ENCODE results near the gene KRT7. TPM values are rescaled to one million over a fixed set of nuclear protein-coding genes. Genes with fewer than 3 reads are reported as not detected.

KRT7 gene
- total and polyA plus RNA-seq, 9 of the 15 experiments (the other 6 are each of a cell fraction or from before 2014, with no cell fraction given), result 1.4 TPM; not detected in 8

DNA sequence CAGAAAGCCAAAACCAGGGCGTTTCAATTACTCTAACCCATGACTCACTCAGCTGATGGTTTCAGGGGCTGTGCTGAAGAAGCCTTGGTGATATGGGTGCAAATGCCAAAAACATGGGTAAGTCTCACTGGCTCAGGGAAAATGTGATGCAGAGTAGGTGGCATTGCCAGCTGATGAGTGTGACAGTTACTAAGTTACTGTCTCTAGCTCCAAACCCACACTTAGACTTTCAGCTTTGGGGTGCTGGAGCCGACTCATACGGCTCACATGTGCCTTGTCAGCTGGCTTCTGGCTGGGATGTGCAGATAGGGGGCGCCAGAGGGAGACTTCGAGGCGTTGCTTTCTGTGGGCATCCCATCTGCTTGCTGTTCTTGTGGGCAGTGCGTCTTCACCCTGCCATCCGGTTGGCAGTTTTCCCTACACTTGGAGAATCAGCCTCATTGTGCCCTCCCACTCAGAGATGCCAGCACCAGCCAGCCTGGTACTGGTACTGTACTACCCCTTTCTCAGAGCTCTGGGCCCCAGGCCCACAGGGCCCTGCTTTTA is 11.1 kb upstream of the KRT7 start:
- WGBS (ENCODE audit: insufficient coverage, low coverage, missing lambda C conversion rate), result 2% methylated on average over 8 of the region's 8 CpGs
- H3K27ac ChIP-seq (ENCODE audit: extremely low read depth, low read depth, low read length), result no peak overlapping the region
- H2AFZ ChIP-seq (ENCODE audit: low read depth, low read length), result no peak overlapping the region
- no peak overlapping the region for H3K4me2 ChIP-seq (ENCODE audit: insufficient read depth, low read length)
- no TSS peak for BruUV-seq (replicated peaks)
- peaks cover 0 to 4% of the 10 kb centered on the region in 2 experiments; a peak in 1 of 5 replicates for H3K27me3 ChIP-seq (ENCODE audit: control insufficient read depth in 2 of 2, insufficient read depth in 2 of 2, low read length in 2 of 2)
- no peak overlapping the region for H3K9ac ChIP-seq (ENCODE audit: insufficient read depth in 1 of 2, low read depth in 2 of 2, low read length in 2 of 2)
- intact Hi-C loops (cut with micrococcal nuclease) (no loop called here), in situ Hi-C loops (cut with MboI) (no loop called here)
- FAIRE-seq, result peak; percentile 66
- H3K36me3 ChIP-seq (ENCODE audit: control insufficient read depth, insufficient read depth, low read length), result no peaks in the 10 kb centered on the region
- peak; percentile 45 to 69 (median 52) for DNase-seq (ENCODE audit: extremely low read depth in 1 of 4, low spot score in 3 of 4)
- no peaks in the 10 kb centered on the region for H3K9me1 ChIP-seq (ENCODE audit: control insufficient read depth, insufficient read depth, low read length)
- CTCF ChIA-PET (ENCODE audit: low intra/inter-chr PET ratio), result interaction anchor here (0.5 kb wide), 1 partner anchor 22 kb away, joined by 3 read pairs; no protein-coding TSS in a partner anchor
- H3K9me3 ChIP-seq (replicated peaks; ENCODE audit: control insufficient read depth, insufficient read depth, low read depth, low read length), result no peaks in the 10 kb centered on the region
- no peaks in the 10 kb centered on the region for H3K4me1 ChIP-seq (replicated peaks in 1 of 2; ENCODE audit: control insufficient read depth in 2 of 2, insufficient read depth in 2 of 2, low read length in 2 of 2)
- POLR2A ChIA-PET, result interaction anchor here (1.7 kb wide), 1 partner anchor 10 kb away, joined by 5 read pairs; no protein-coding TSS in a partner anchor
- H4K20me1 ChIP-seq (replicated peaks; ENCODE audit: control insufficient read depth, insufficient read depth, low read length), result no peaks in the 10 kb centered on the region
- peak; percentile 89 for ATAC-seq
- no peak overlapping the region for H3K4me3 ChIP-seq
- no peaks in the 10 kb centered on the region for H3K79me2 ChIP-seq (ENCODE audit: control insufficient read depth, insufficient read depth, low read length)
- TF ChIP-seq ZNF695 (CRISPR knock-in tag; IDR thresholded peaks at IDR 0.05), result no peak
- TF ChIP-seq, protein P1, sequence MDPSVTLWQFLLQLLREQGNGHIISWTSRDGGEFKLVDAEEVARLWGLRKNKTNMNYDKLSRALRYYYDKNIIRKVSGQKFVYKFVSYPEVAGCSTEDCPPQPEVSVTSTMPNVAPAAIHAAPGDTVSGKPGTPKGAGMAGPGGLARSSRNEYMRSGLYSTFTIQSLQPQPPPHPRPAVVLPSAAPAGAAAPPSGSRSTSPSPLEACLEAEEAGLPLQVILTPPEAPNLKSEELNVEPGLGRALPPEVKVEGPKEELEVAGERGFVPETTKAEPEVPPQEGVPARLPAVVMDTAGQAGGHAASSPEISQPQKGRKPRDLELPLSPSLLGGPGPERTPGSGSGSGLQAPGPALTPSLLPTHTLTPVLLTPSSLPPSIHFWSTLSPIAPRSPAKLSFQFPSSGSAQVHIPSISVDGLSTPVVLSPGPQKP (CRISPR knock-in tag; IDR thresholded peaks at IDR 0.05), result no peak
- TF ChIP-seq MYC (IDR thresholded peaks at IDR 0.05; ENCODE audit: low read depth, low read length), result 0 out of 2 replicates have a peak, but pooled peaks have one; percentile 15
- TF ChIP-seq MYC (CRISPR knock-in tag; IDR thresholded peaks at IDR 0.05; ENCODE audit: borderline replicate concordance, low read depth), result no peak
- no peak for TF ChIP-seq PRDM10 (IDR thresholded peaks at IDR 0.05; ENCODE audit: partially characterized antibody)
- TF ChIP-seq SMARCA4 (IDR thresholded peaks at IDR 0.05), result peak; percentile 51; the same call in 1 of the 2 replicates
- no peak for TF ChIP-seq RFX1 (IDR thresholded peaks at IDR 0.05)
- TF ChIP-seq HDAC8 (tag; IDR thresholded peaks at IDR 0.05), result no peak
- TF ChIP-seq TFAP4 (CRISPR knock-in tag; IDR thresholded peaks at IDR 0.05; ENCODE audit: borderline replicate concordance), result peak; percentile 83
- TF ChIP-seq CTCFL (IDR thresholded peaks at IDR 0.05; ENCODE audit: borderline replicate concordance, insufficient read depth, low read depth, low read length, poor library complexity, severe bottlenecking), result peak; percentile 57
- TF ChIP-seq HMGN3 (IDR thresholded peaks at IDR 0.05; ENCODE audit: borderline replicate concordance, extremely low read depth, insufficient read length, low read depth, low read length), result no peak
- TF ChIP-seq SMC3 (conservative IDR thresholded peaks at IDR 0.05; ENCODE audit: insufficient read depth, low read depth, low read length), result 0 out of 2 replicates have a peak, but pooled peaks have one; percentile 22

Measured in K562 (cell line).